OCI-LY3 (cell line): ENCODE results near the gene ASPSCR1.

Source experiments
- CTCF ChIP-seq: fragments of 200-600, 300-600 bp; sonication (generic); IDR thresholded peaks from 2 replicates; pipeline ENCODE4 v1.5.1; 2014; ENCODE audit warnings: antibody characterized with exemption, low read length, low read depth
- EZH2phosphoT487 ChIP-seq: fragments of 200-600 bp; shearing (Covaris generic); IDR thresholded peaks from 2 replicates; pipeline ENCODE4 v1.6.1; 2018; ENCODE audit warnings: antibody characterized with exemption, mixed run types, low read depth

- TF ChIP-seq CTCF (no peak), EZH2phosphoT487 (no peak)
Measured at GRCh38 chr17:82048571-82048971, 71.1 kb downstream of the ASPSCR1 start.
